Keratinocyte (primary cell): ENCODE data around the gene AQR. TPM values are rescaled to one million over a fixed set of nuclear protein-coding genes. Genes with fewer than 3 reads are reported as not detected.

ENCODE experiments used
- DNase-seq: peaks from one replicate; pipeline ENCODE4 v3.0.0-alpha.2; 2011; ENCODE audit warnings: low read depth, missing footprints, low spot score
- FAIRE-seq: peaks from 2 replicates; lab custom pipeline; 2011; peaks lifted over from hg19 to GRCh38; lab: Jason Lieb, UNC
- H2AFZ ChIP-seq: 2 replicates; pipeline ENCODE4 v1.6.0; 2012; ENCODE audit warnings: low read length, control low read depth, inconsistent platforms; ENCODE audit not compliant: control insufficient read depth
- H3K27ac ChIP-seq: 2 replicates; pipeline ENCODE4 v1.5.1; 2011; ENCODE audit warnings: low read length; ENCODE audit not compliant: control insufficient read depth, insufficient read depth
- H3K27me3 ChIP-seq: 3 replicates; pipeline ENCODE4 v1.6.0; 2011; ENCODE audit warnings: low read length; ENCODE audit not compliant: control insufficient read depth, insufficient read depth; ENCODE audit errors: extremely low read depth
- H3K36me3 ChIP-seq, 2 experiments: 2 replicates in 1 of 2; 3 replicates in 1 of 2; pipeline ENCODE4 v1.5.1; 2011; ENCODE audit warnings: low read length in 2 of 2, mild to moderate bottlenecking in 1 of 2; ENCODE audit not compliant: control insufficient read depth in 2 of 2, insufficient read depth in 2 of 2; ENCODE audit errors: extremely low read depth in 1 of 2
- H3K4me1 ChIP-seq: 3 replicates; pipeline ENCODE4 v1.5.1; 2011; ENCODE audit warnings: low read length; ENCODE audit not compliant: control insufficient read depth, insufficient read depth; ENCODE audit errors: extremely low read depth
- H3K4me2 ChIP-seq: 3 replicates; pipeline ENCODE4 v1.6.0; 2011; ENCODE audit warnings: low read depth, low read length; ENCODE audit not compliant: control insufficient read depth, insufficient read depth; ENCODE audit errors: extremely low read depth
- H3K4me3 ChIP-seq, 3 experiments: fragments of 200-600 bp in 1 of 3; sonication (generic) in 1 of 3; 2 replicates in 2 of 3; 3 replicates in 1 of 3; pipeline ENCODE4 v1.5.1; 2011 to 2016; ENCODE audit warnings: low read length in 3 of 3, mild to moderate bottlenecking in 3 of 3, control low read depth in 2 of 3, inconsistent platforms in 1 of 3, low read depth in 1 of 3, mixed read lengths in 1 of 3, mixed run types in 1 of 3, moderate library complexity in 1 of 3; ENCODE audit not compliant: control insufficient read depth in 2 of 3, insufficient read depth in 2 of 3; ENCODE audit errors: extremely low read depth in 1 of 3
- H3K79me2 ChIP-seq: 2 replicates; pipeline ENCODE4 v1.6.0; 2012; ENCODE audit warnings: low read length; ENCODE audit not compliant: control insufficient read depth, insufficient read depth
- H3K9ac ChIP-seq: 3 replicates; pipeline ENCODE4 v1.6.0; 2011; ENCODE audit warnings: low read length; ENCODE audit not compliant: control insufficient read depth, insufficient read depth; ENCODE audit errors: extremely low read depth
- H3K9me1 ChIP-seq: 3 replicates; pipeline ENCODE4 v1.6.0; 2011; ENCODE audit warnings: low read length; ENCODE audit not compliant: control insufficient read depth, insufficient read depth; ENCODE audit errors: extremely low read depth
- H3K9me3 ChIP-seq: 2 replicates; pipeline ENCODE4 v1.5.1; 2012; ENCODE audit warnings: low read depth, low read length; ENCODE audit not compliant: control insufficient read depth
- H4K20me1 ChIP-seq: 3 replicates; pipeline ENCODE4 v1.6.0; 2011; ENCODE audit warnings: low read length; ENCODE audit not compliant: control insufficient read depth, insufficient read depth; ENCODE audit errors: extremely low read depth
- EZH2 ChIP-seq: IDR thresholded peaks from one replicate; pipeline ENCODE4 v1.6.1; 2012; ENCODE audit warnings: inconsistent platforms, mild to moderate bottlenecking, low read length, moderate library complexity
- dilution Hi-C: fragments of 300-500 bp; cut with MboI; formaldehyde crosslinking; loops from one replicate; pipeline ENCODE4 v1.7.0; 2020; ENCODE audit warnings: low sequenced_read_pairs; ENCODE audit not compliant: extremely low pct_ligation_motif_present
- polyA plus RNA-seq, 5 experiments: library from polyadenylated mRNA; depleted of rRNA in 3 of 5; stranded (reverse) in 3 of 5; stranded (forward) in 1 of 5; unstranded in 1 of 5; fragments of >200 nt; gene quantifications; 1 replicate in 1 of 5; 2 replicates in 3 of 5; 3 replicates in 1 of 5; pipeline versions ENCODE4 v1.2.1 to v1.2.3, GENCODE V29; 2011 to 2012; ENCODE audit warnings: missing spikeins in 2 of 5, low read depth in 1 of 5, low replicate concordance in 1 of 5
- TF ChIP-seq, protein P1 (sequence below), 3 experiments: IDR thresholded peaks in 1 of 3; conservative IDR thresholded peaks in 1 of 3; optimal IDR thresholded peaks in 1 of 3; 2 replicates in 2 of 3; 3 replicates in 1 of 3; pipeline versions ENCODE3 to v1.5.1; 2011; ENCODE audit warnings: low read length in 3 of 3, mild to moderate bottlenecking in 3 of 3, moderate library complexity in 2 of 3, control low read depth in 1 of 3, inconsistent platforms in 1 of 3; ENCODE audit not compliant: insufficient read depth in 2 of 3; ENCODE audit errors: extremely low read depth in 1 of 3

AQR gene
- polyA plus RNA-seq, 1 donor (not counting 4 experiments of a cell fraction or from before 2014, with no cell fraction given), result 28.2 TPM

DNA sequence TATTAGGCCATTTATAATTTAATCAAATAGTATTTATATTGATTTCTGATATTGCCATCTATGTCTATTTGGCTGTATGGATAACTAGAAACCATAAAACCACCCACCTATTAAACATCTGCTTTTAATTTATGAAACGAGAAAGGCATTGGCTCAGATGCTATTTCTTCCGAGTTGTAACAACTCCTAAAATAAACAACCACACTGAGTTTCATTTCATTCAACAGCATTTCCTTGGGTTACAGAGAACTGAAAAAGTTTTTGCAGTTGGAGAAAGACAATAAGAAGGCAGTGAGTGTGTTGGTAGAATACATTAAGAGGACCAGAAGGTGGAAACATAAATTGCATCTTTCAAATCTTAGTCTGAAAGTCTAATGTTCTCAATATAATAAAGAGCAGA is 79.1 kb downstream of the AQR start:
- peaks cover 7 to 16% of the 10 kb centered on the region in 2 experiments for H3K36me3 ChIP-seq
- H4K20me1 ChIP-seq, result no peaks in the 10 kb centered on the region
- H3K9ac ChIP-seq, result no peak overlapping the region
- DNase-seq, result no peak
- no peak for FAIRE-seq
- no peaks in the 10 kb centered on the region for H3K27me3 ChIP-seq
- dilution Hi-C loops, result no loop called here
- no peak overlapping the region for H3K27ac ChIP-seq
- no peak for TF ChIP-seq EZH2
- TF ChIP-seq, protein P1, sequence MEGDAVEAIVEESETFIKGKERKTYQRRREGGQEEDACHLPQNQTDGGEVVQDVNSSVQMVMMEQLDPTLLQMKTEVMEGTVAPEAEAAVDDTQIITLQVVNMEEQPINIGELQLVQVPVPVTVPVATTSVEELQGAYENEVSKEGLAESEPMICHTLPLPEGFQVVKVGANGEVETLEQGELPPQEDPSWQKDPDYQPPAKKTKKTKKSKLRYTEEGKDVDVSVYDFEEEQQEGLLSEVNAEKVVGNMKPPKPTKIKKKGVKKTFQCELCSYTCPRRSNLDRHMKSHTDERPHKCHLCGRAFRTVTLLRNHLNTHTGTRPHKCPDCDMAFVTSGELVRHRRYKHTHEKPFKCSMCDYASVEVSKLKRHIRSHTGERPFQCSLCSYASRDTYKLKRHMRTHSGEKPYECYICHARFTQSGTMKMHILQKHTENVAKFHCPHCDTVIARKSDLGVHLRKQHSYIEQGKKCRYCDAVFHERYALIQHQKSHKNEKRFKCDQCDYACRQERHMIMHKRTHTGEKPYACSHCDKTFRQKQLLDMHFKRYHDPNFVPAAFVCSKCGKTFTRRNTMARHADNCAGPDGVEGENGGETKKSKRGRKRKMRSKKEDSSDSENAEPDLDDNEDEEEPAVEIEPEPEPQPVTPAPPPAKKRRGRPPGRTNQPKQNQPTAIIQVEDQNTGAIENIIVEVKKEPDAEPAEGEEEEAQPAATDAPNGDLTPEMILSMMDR (optimal IDR thresholded peaks at IDR 0.05 in 1 of 3, IDR thresholded peaks at IDR 0.05 in 1 of 3, conservative IDR thresholded peaks at IDR 0.05 in 1 of 3; ENCODE audit: extremely low read depth in 1 of 3, insufficient read depth in 2 of 3, low read length in 3 of 3), result no peak
- H3K4me3 ChIP-seq, result no peak overlapping the region
- H3K9me1 ChIP-seq, result no peaks in the 10 kb centered on the region
- no peak overlapping the region for H2AFZ ChIP-seq
- peaks cover 8% of the 10 kb centered on the region for H3K9me3 ChIP-seq
- H3K4me2 ChIP-seq, result no peak overlapping the region
- no peaks in the 10 kb centered on the region for H3K79me2 ChIP-seq
- H3K4me1 ChIP-seq, result no peaks in the 10 kb centered on the region

DNA sequence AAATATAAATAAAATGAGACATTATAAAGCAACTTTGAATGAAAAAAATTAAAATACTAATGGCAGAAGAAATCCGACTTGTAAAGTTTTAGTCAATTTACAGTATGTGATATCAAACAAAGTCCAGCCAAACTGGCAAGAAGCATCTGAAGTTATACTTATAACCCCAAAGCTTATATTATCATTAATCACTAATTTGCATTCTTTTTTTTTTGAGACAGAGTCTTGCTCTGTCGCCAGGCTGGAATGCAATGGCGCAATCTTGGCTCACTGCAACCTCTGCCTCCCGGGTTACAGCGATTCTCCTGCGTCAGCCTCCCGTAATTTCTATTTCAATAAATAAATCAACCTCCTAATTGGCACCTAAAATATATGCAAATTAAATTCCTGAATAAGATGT is 80.1 kb downstream of the AQR start:
- FAIRE-seq, result no peak
- no peaks in the 10 kb centered on the region for H3K4me1 ChIP-seq
- peaks cover 7 to 16% of the 10 kb centered on the region in 2 experiments for H3K36me3 ChIP-seq
- no peak overlapping the region for H3K9ac ChIP-seq
- no peak for DNase-seq
- H2AFZ ChIP-seq, result no peak overlapping the region
- TF ChIP-seq, protein P1 (optimal IDR thresholded peaks at IDR 0.05 in 1 of 3, IDR thresholded peaks at IDR 0.05 in 1 of 3, conservative IDR thresholded peaks at IDR 0.05 in 1 of 3; ENCODE audit: extremely low read depth in 1 of 3, insufficient read depth in 2 of 3, low read length in 3 of 3), result no peak
- TF ChIP-seq EZH2, result no peak
- H3K79me2 ChIP-seq, result no peaks in the 10 kb centered on the region
- dilution Hi-C loops, result no loop called here
- no peaks in the 10 kb centered on the region for H4K20me1 ChIP-seq
- H3K4me3 ChIP-seq, result no peak overlapping the region
- H3K4me2 ChIP-seq, result no peak overlapping the region
- H3K9me3 ChIP-seq, result peaks cover 8% of the 10 kb centered on the region
- no peaks in the 10 kb centered on the region for H3K27me3 ChIP-seq
- H3K9me1 ChIP-seq, result no peaks in the 10 kb centered on the region
- no peak overlapping the region for H3K27ac ChIP-seq
